C4-2B (cell line): ENCODE results near the gene SECTM1.

Experiments
- CTCF ChIP-seq: fragments of 450-650 bp; conservative IDR thresholded peaks from 2 replicates; pipeline ENCODE4 v1.5.1; 2017; ENCODE audit warnings: mild to moderate bottlenecking
- ZFX ChIP-seq: fragments of 450-650 bp; IDR thresholded peaks from 2 replicates; pipeline ENCODE4 v1.6.1; 2017

- TF ChIP-seq CTCF (no peak), ZFX (no peak)
These were observed 22.3 kb upstream of the SECTM1 start for GRCh38 chr17:82355770-82356427.
